Keratinocyte (primary cell): ENCODE measurements around the gene SLC22A1. TPM values are rescaled to one million over a fixed set of nuclear protein-coding genes. Genes with fewer than 3 reads are reported as not detected.

Experiments used
- DNase-seq: peaks from one replicate; pipeline ENCODE4 v3.0.0-alpha.2; 2011; ENCODE audit warnings: low read depth, missing footprints, low spot score
- FAIRE-seq: peaks from 2 replicates; lab custom pipeline; 2011; peaks lifted over from hg19 to GRCh38; lab: Jason Lieb, UNC
- H2AFZ ChIP-seq: 2 replicates; pipeline ENCODE4 v1.6.0; 2012; ENCODE audit warnings: low read length, control low read depth, inconsistent platforms; ENCODE audit not compliant: control insufficient read depth
- H3K27ac ChIP-seq: 2 replicates; pipeline ENCODE4 v1.5.1; 2011; ENCODE audit warnings: low read length; ENCODE audit not compliant: control insufficient read depth, insufficient read depth
- H3K27me3 ChIP-seq: 3 replicates; pipeline ENCODE4 v1.6.0; 2011; ENCODE audit warnings: low read length; ENCODE audit not compliant: control insufficient read depth, insufficient read depth; ENCODE audit errors: extremely low read depth
- H3K36me3 ChIP-seq, 2 experiments: 2 replicates in 1 of 2; 3 replicates in 1 of 2; pipeline ENCODE4 v1.5.1; 2011; ENCODE audit warnings: low read length in 2 of 2, mild to moderate bottlenecking in 1 of 2; ENCODE audit not compliant: control insufficient read depth in 2 of 2, insufficient read depth in 2 of 2; ENCODE audit errors: extremely low read depth in 1 of 2
- H3K4me1 ChIP-seq: 3 replicates; pipeline ENCODE4 v1.5.1; 2011; ENCODE audit warnings: low read length; ENCODE audit not compliant: control insufficient read depth, insufficient read depth; ENCODE audit errors: extremely low read depth
- H3K4me2 ChIP-seq: 3 replicates; pipeline ENCODE4 v1.6.0; 2011; ENCODE audit warnings: low read depth, low read length; ENCODE audit not compliant: control insufficient read depth, insufficient read depth; ENCODE audit errors: extremely low read depth
- H3K4me3 ChIP-seq, 3 experiments: fragments of 200-600 bp in 1 of 3; sonication (generic) in 1 of 3; 2 replicates in 2 of 3; 3 replicates in 1 of 3; pipeline ENCODE4 v1.5.1; 2011 to 2016; ENCODE audit warnings: low read length in 3 of 3, mild to moderate bottlenecking in 3 of 3, control low read depth in 2 of 3, inconsistent platforms in 1 of 3, low read depth in 1 of 3, mixed read lengths in 1 of 3, mixed run types in 1 of 3, moderate library complexity in 1 of 3; ENCODE audit not compliant: control insufficient read depth in 2 of 3, insufficient read depth in 2 of 3; ENCODE audit errors: extremely low read depth in 1 of 3
- H3K79me2 ChIP-seq: 2 replicates; pipeline ENCODE4 v1.6.0; 2012; ENCODE audit warnings: low read length; ENCODE audit not compliant: control insufficient read depth, insufficient read depth
- H3K9ac ChIP-seq: 3 replicates; pipeline ENCODE4 v1.6.0; 2011; ENCODE audit warnings: low read length; ENCODE audit not compliant: control insufficient read depth, insufficient read depth; ENCODE audit errors: extremely low read depth
- H3K9me1 ChIP-seq: 3 replicates; pipeline ENCODE4 v1.6.0; 2011; ENCODE audit warnings: low read length; ENCODE audit not compliant: control insufficient read depth, insufficient read depth; ENCODE audit errors: extremely low read depth
- H3K9me3 ChIP-seq: 2 replicates; pipeline ENCODE4 v1.5.1; 2012; ENCODE audit warnings: low read depth, low read length; ENCODE audit not compliant: control insufficient read depth
- H4K20me1 ChIP-seq: 3 replicates; pipeline ENCODE4 v1.6.0; 2011; ENCODE audit warnings: low read length; ENCODE audit not compliant: control insufficient read depth, insufficient read depth; ENCODE audit errors: extremely low read depth
- CTCF ChIP-seq, 3 experiments: IDR thresholded peaks in 1 of 3; conservative IDR thresholded peaks in 1 of 3; optimal IDR thresholded peaks in 1 of 3; 2 replicates in 2 of 3; 3 replicates in 1 of 3; pipeline versions ENCODE3 to v1.5.1; 2011; ENCODE audit warnings: low read length in 3 of 3, mild to moderate bottlenecking in 3 of 3, moderate library complexity in 2 of 3, control low read depth in 1 of 3, inconsistent platforms in 1 of 3; ENCODE audit not compliant: insufficient read depth in 2 of 3; ENCODE audit errors: extremely low read depth in 1 of 3
- EZH2 ChIP-seq: IDR thresholded peaks from one replicate; pipeline ENCODE4 v1.6.1; 2012; ENCODE audit warnings: inconsistent platforms, mild to moderate bottlenecking, low read length, moderate library complexity
- dilution Hi-C: fragments of 300-500 bp; cut with MboI; formaldehyde crosslinking; loops from one replicate; pipeline ENCODE4 v1.7.0; 2020; ENCODE audit warnings: low sequenced_read_pairs; ENCODE audit not compliant: extremely low pct_ligation_motif_present
- polyA plus RNA-seq, 5 experiments: library from polyadenylated mRNA; depleted of rRNA in 3 of 5; stranded (reverse) in 3 of 5; stranded (forward) in 1 of 5; unstranded in 1 of 5; fragments of >200 nt; gene quantifications; 1 replicate in 1 of 5; 2 replicates in 3 of 5; 3 replicates in 1 of 5; pipeline versions ENCODE4 v1.2.1 to v1.2.3, GENCODE V29; 2011 to 2012; ENCODE audit warnings: missing spikeins in 2 of 5, low read depth in 1 of 5, low replicate concordance in 1 of 5

The SLC22A1 gene
- polyA plus RNA-seq, 1 donor (not counting 4 experiments of a cell fraction or from before 2014, with no cell fraction given) = 0.76 TPM

DNA sequence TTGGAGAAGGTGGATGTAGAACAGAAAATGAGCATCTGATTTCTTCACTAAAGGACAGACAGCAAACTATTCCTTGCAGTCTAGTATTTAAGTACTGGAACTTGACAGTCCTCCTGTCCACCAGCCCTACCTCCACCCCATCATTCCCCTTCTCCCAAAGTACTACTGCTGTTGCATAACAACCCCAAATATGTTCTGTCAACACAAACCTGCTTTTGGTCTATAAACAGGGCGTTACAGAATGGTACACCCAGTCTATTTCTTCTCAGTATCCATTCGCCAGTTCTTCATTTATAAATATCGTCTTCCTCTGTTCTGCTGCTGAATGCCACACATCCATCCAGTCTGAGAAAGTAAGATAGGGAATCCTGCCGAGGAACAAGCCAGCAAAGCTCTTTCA is 27.7 kb upstream of the SLC22A1 start:
- Histone ChIP-seq H3K27ac (no peak overlapping the region), H3K9me3 (no peaks in the 10 kb centered on the region), H4K20me1 (no peaks in the 10 kb centered on the region), H3K9ac (no peak overlapping the region), H3K9me1 (no peaks in the 10 kb centered on the region), H2AFZ (no peak overlapping the region), H3K27me3 (no peaks in the 10 kb centered on the region), H3K4me3 (no peak overlapping the region), H3K79me2 (no peaks in the 10 kb centered on the region), H3K4me1 (no peaks in the 10 kb centered on the region), H3K36me3 (peaks cover 36 to 49% of the 10 kb centered on the region in 2 experiments), H3K4me2 (no peak overlapping the region)
- no peak for TF ChIP-seq CTCF (optimal IDR thresholded peaks at IDR 0.05 in 1 of 3, IDR thresholded peaks at IDR 0.05 in 1 of 3, conservative IDR thresholded peaks at IDR 0.05 in 1 of 3; ENCODE audit: extremely low read depth in 1 of 3, insufficient read depth in 2 of 3, low read length in 3 of 3)
- TF ChIP-seq EZH2 = no peak
- FAIRE-seq (no peak), DNase-seq (no peak)
- dilution Hi-C loops = no loop called here

DNA sequence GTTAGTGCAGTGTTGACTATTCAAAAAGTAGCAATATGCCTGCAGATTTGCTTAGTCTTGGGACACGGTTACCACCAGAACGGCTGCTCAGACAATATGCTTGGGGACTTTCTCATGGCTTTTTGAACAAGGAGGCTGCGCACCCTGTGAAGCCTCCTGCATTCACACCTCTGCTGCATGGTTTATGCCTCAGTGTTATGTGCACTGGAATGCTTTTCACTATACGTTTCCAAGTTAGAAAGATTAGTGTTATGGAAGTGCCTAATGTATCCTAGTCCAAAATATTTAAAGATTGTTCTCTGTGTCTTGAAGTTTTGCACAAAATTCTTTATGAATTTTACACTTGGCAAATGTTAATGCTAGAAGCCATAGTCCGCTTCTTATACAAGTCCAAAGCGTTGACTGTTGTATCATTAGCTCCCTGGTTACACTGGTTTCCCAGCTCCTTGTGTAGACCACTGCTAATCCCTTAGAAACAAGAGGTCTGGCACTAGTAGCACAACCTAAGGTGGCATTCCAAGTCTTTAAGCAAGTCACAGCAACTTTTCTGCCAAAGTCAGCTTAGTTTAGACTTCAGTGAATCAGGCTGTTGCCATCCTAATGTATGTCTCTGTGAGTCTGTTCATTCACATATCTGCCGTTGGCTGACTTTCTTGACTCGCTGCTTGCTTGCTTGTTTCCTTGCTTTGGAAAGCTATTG is 26.3 kb upstream of the SLC22A1 start:
- dilution Hi-C loops = no loop called here
- Histone ChIP-seq H3K9me3 (no peaks in the 10 kb centered on the region), H3K4me3 (no peak overlapping the region), H3K27ac (no peak overlapping the region), H3K4me1 (no peaks in the 10 kb centered on the region), H3K36me3 (peaks cover 26 to 40% of the 10 kb centered on the region in 2 experiments), H3K9ac (no peak overlapping the region), H4K20me1 (no peaks in the 10 kb centered on the region), H3K79me2 (no peaks in the 10 kb centered on the region), H2AFZ (no peak overlapping the region), H3K27me3 (no peaks in the 10 kb centered on the region), H3K9me1 (no peaks in the 10 kb centered on the region), H3K4me2 (no peak overlapping the region)
- TF ChIP-seq EZH2 (no peak), CTCF (optimal IDR thresholded peaks at IDR 0.05 in 1 of 3, IDR thresholded peaks at IDR 0.05 in 1 of 3, conservative IDR thresholded peaks at IDR 0.05 in 1 of 3; ENCODE audit: extremely low read depth in 1 of 3, insufficient read depth in 2 of 3, low read length in 3 of 3) (no peak)
- FAIRE-seq = no peak
- no peak for DNase-seq
